Mesenchymal stem cell (in vitro differentiated cells and primary cell): ENCODE results near the gene CD300A.

Source experiments
- DNase-seq: peaks from one replicate; pipeline ENCODE4 v3.0.0-alpha.2; 2013
- H2AFZ ChIP-seq: one replicate; pipeline ENCODE4 v1.6.1; 2013; ENCODE audit warnings: low read depth, mild to moderate bottlenecking, control low read depth, inconsistent platforms, low read length, moderate library complexity
- H2AK5ac ChIP-seq: 2 replicates; pipeline ENCODE4 v1.6.1; 2013; ENCODE audit warnings: low read length, moderate library complexity, mild to moderate bottlenecking, inconsistent platforms; ENCODE audit not compliant: severe bottlenecking
- H2BK120ac ChIP-seq: one replicate; pipeline ENCODE4 v1.6.1; 2013; ENCODE audit warnings: low read depth, mild to moderate bottlenecking, inconsistent platforms, low read length, moderate library complexity
- H2BK12ac ChIP-seq, 2 experiments: one replicate each; pipeline ENCODE4 v1.6.1; 2013; ENCODE audit warnings: inconsistent platforms in 2 of 2, low read length in 2 of 2, mild to moderate bottlenecking in 2 of 2, moderate library complexity in 2 of 2, control low read depth in 1 of 2
- H2BK15ac ChIP-seq: one replicate; pipeline ENCODE4 v1.6.1; 2013; ENCODE audit warnings: mild to moderate bottlenecking, low read depth, inconsistent platforms; ENCODE audit not compliant: poor library complexity, severe bottlenecking
- H2BK5ac ChIP-seq: 2 replicates; pipeline ENCODE4 v1.6.1; 2013; ENCODE audit warnings: low read depth, mild to moderate bottlenecking, low read length, control low read depth, inconsistent platforms; ENCODE audit not compliant: poor library complexity, severe bottlenecking
- H3K14ac ChIP-seq, 2 experiments: one replicate each; pipeline ENCODE4 v1.6.1; 2013; ENCODE audit warnings: inconsistent platforms in 2 of 2, low read length in 2 of 2, control low read depth in 1 of 2, mild to moderate bottlenecking in 1 of 2, moderate library complexity in 1 of 2
- H3K18ac ChIP-seq, 2 experiments: one replicate each; pipeline ENCODE4 v1.6.1; 2013; ENCODE audit warnings: inconsistent platforms in 2 of 2, low read length in 2 of 2, control low read depth in 1 of 2, low read depth in 1 of 2, mild to moderate bottlenecking in 1 of 2
- H3K23ac ChIP-seq, 2 experiments: one replicate each; pipeline ENCODE4 v1.6.1; 2013; ENCODE audit warnings: inconsistent platforms in 2 of 2, low read length in 2 of 2, mild to moderate bottlenecking in 2 of 2, moderate library complexity in 2 of 2, control low read depth in 1 of 2
- H3K27ac ChIP-seq: 2 replicates; pipeline ENCODE4 v1.5.1; 2013; ENCODE audit warnings: mild to moderate bottlenecking, moderate library complexity, low read length, control low read depth, inconsistent platforms; ENCODE audit not compliant: poor library complexity, severe bottlenecking
- H3K27me3 ChIP-seq, 2 experiments: 2 replicates each; pipeline versions ENCODE4 v1.6.1 to v1.7.0; 2013; ENCODE audit warnings: low read length in 2 of 2, mild to moderate bottlenecking in 2 of 2, moderate library complexity in 2 of 2, control low read depth in 1 of 2, inconsistent platforms in 1 of 2; ENCODE audit not compliant: control insufficient read depth in 1 of 2, insufficient read depth in 1 of 2
- H3K36me3 ChIP-seq, 2 experiments: 2 replicates each; pipeline versions ENCODE4 v1.6.1 to v1.7.0; 2013; ENCODE audit warnings: low read length in 2 of 2, control low read depth in 1 of 2, inconsistent platforms in 1 of 2, low read depth in 1 of 2, mild to moderate bottlenecking in 1 of 2; ENCODE audit not compliant: insufficient read depth in 2 of 2, control insufficient read depth in 1 of 2
- H3K4ac ChIP-seq, 2 experiments: one replicate each; pipeline ENCODE4 v1.6.1; 2013; ENCODE audit warnings: inconsistent platforms in 2 of 2, low read length in 2 of 2, mild to moderate bottlenecking in 2 of 2, moderate library complexity in 2 of 2, control low read depth in 1 of 2, low read depth in 1 of 2
- H3K4me1 ChIP-seq: 2 replicates; pipeline ENCODE4 v1.6.1; 2013; ENCODE audit warnings: low read depth, low read length, control low read depth; ENCODE audit not compliant: control insufficient read depth, insufficient read depth
- H3K4me2 ChIP-seq: 2 replicates; pipeline ENCODE4 v1.6.1; 2013; ENCODE audit warnings: low read length, mild to moderate bottlenecking, inconsistent platforms; ENCODE audit not compliant: poor library complexity, severe bottlenecking
- H3K4me3 ChIP-seq, 2 experiments: 2 replicates each; pipeline versions ENCODE4 v1.5.1 to v1.7.0; 2013; ENCODE audit warnings: low read length in 2 of 2, mild to moderate bottlenecking in 2 of 2, control low read depth in 1 of 2, low read depth in 1 of 2; ENCODE audit not compliant: insufficient read depth in 1 of 2
- H3K79me1 ChIP-seq: replicated peaks from 2 replicates; pipeline ENCODE4 v1.6.1; 2013; ENCODE audit warnings: mild to moderate bottlenecking, control low read depth, low read length, inconsistent platforms; ENCODE audit not compliant: poor library complexity, severe bottlenecking
- H3K9ac ChIP-seq: 2 replicates; pipeline ENCODE4 v1.7.0; 2013; ENCODE audit warnings: mild to moderate bottlenecking, low read length, moderate library complexity
- H3K9me3 ChIP-seq: 2 replicates; pipeline ENCODE4 v1.7.0; 2013; ENCODE audit warnings: mild to moderate bottlenecking, low read length; ENCODE audit not compliant: control insufficient read depth
- H4K8ac ChIP-seq: one replicate; pipeline ENCODE4 v1.6.1; 2013; ENCODE audit warnings: inconsistent platforms, mild to moderate bottlenecking, low read length, moderate library complexity
- H4K91ac ChIP-seq: one replicate; pipeline ENCODE4 v1.6.1; 2013; ENCODE audit warnings: mild to moderate bottlenecking, low read length, inconsistent platforms
- WGBS: methylation state at CpG from one replicate; pipeline ENCODE4 v1.1.7; 2013; ENCODE audit warnings: mixed read lengths; 5-methylcytosine and 5-hydroxymethylcytosine counted together

Gene CD300A

GRCh38 chr17:74465378-74466110, 890 bp upstream of the CD300A start:
- no peaks in the 10 kb centered on the region for H3K9me3 ChIP-seq
- H3K4me1 ChIP-seq, result peaks cover 3% of the 10 kb centered on the region
- H3K9ac ChIP-seq, result no peak overlapping the region
- H2BK120ac ChIP-seq, result no peak overlapping the region
- no peak overlapping the region for H2BK15ac ChIP-seq
- no peaks in the 10 kb centered on the region for H3K79me1 ChIP-seq
- no peak overlapping the region for H2AK5ac ChIP-seq
- H3K27me3 ChIP-seq, result peaks cover 44 to 70% of the 10 kb centered on the region in 2 experiments
- H3K4me3 ChIP-seq, result no peak overlapping the region
- H3K4me2 ChIP-seq, result no peak overlapping the region
- H4K8ac ChIP-seq, result no peak overlapping the region
- 82% methylated on average over 8 of the region's 8 CpGs for WGBS
- DNase-seq, result no peak
- H4K91ac ChIP-seq, result no peak overlapping the region
- no peak overlapping the region for H3K23ac ChIP-seq
- no peak overlapping the region for H3K4ac ChIP-seq
- H2BK5ac ChIP-seq, result no peak overlapping the region
- no peak overlapping the region for H3K14ac ChIP-seq
- no peak overlapping the region for H3K27ac ChIP-seq
- no peak overlapping the region for H2BK12ac ChIP-seq
- no peak overlapping the region for H3K18ac ChIP-seq
- no peak overlapping the region for H2AFZ ChIP-seq
- H3K36me3 ChIP-seq, result no peaks in the 10 kb centered on the region

DNA sequence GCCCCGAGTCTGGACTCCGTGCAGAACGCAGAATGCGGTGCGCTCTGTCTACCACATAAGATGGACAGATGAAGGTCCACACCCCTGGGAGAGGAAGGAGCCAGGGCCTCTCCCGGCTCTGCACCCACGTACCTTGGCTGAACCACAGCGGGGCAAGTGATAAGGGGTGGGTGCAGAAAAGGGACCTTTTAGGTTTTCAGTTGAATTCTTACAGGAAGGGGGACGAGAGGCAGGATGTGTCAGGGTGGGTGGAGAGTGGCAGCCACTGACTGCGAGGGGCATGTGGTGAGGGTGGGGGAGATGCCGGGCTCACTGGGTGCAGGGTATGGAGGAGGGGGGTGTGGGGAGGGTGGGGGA, 372 bp downstream of the CD300A start:
- 16% methylated on average over 11 of the region's 11 CpGs for whole genome bisulfite sequencing
- H2BK15ac ChIP-seq, result no peak overlapping the region
- H3K4ac ChIP-seq, result no peak overlapping the region
- no peaks in the 10 kb centered on the region for H3K36me3 ChIP-seq
- no peak overlapping the region for H3K27ac ChIP-seq
- H3K27me3 ChIP-seq, result peaks cover 44 to 71% of the 10 kb centered on the region in 2 experiments
- no peak overlapping the region for H3K4me3 ChIP-seq
- H4K91ac ChIP-seq, result no peak overlapping the region
- H2BK120ac ChIP-seq, result no peak overlapping the region
- H3K79me1 ChIP-seq, result no peaks in the 10 kb centered on the region
- no peak overlapping the region for H3K4me2 ChIP-seq
- no peaks in the 10 kb centered on the region for H3K9me3 ChIP-seq
- DNase-seq, result no peak
- H3K14ac ChIP-seq, result no peak overlapping the region
- H2BK5ac ChIP-seq, result no peak overlapping the region
- H2BK12ac ChIP-seq, result no peak overlapping the region
- H2AFZ ChIP-seq, result no peak overlapping the region
- H3K4me1 ChIP-seq, result peaks cover 3% of the 10 kb centered on the region
- H3K18ac ChIP-seq, result no peak overlapping the region
- no peak overlapping the region for H2AK5ac ChIP-seq
- no peak overlapping the region for H3K9ac ChIP-seq
- no peak overlapping the region for H4K8ac ChIP-seq
- H3K23ac ChIP-seq, result no peak overlapping the region

DNA sequence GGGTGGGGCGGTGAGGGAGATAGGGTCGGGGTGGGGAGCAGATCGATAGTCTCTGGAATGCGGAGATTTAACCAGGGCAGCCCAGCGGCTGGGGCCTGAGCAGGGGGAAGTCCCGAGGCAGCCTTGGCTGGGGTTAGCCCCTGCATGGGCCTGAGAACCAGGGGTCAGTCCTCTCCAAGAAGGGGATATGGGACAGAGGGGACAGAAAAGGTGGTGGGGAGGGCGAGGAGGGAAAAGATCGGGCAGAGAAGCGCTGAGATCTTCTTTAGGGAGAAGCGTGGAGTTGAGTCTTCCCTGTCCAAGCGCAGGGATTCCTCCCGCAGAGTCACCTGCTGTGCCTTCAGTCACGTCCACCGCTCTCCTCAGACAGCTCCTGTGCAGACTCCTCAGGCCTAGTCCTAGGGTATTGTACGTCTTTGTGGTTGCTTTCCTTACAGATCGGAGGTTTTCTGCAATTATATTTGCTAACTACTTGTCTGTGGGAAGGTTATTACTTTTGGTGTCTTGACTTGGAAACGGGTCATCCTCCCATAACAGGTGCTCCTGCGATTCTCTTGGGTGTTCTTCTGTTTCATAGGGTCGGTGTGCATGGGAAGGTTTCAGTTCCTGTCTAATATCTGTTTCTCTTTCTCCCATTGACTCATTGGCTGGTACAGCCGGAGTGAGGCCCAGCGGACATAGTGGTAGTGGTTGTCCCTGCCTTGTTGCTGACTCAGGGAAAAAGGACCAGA, 952 bp downstream of the CD300A start:
- no peak for DNase-seq
- no peak overlapping the region for H3K4ac ChIP-seq
- no peak overlapping the region for H2BK5ac ChIP-seq
- no peak overlapping the region for H3K9ac ChIP-seq
- H3K4me2 ChIP-seq, result no peak overlapping the region
- H2AK5ac ChIP-seq, result no peak overlapping the region
- WGBS, result 35% methylated on average over 20 of the region's 21 CpGs
- H2AFZ ChIP-seq, result no peak overlapping the region
- H3K27me3 ChIP-seq, result peaks cover 44 to 73% of the 10 kb centered on the region in 2 experiments
- H2BK15ac ChIP-seq, result no peak overlapping the region
- H4K8ac ChIP-seq, result no peak overlapping the region
- no peak overlapping the region for H3K23ac ChIP-seq
- peaks cover 3% of the 10 kb centered on the region for H3K4me1 ChIP-seq
- no peaks in the 10 kb centered on the region for H3K36me3 ChIP-seq
- H3K4me3 ChIP-seq, result no peak overlapping the region
- no peak overlapping the region for H3K14ac ChIP-seq
- no peak overlapping the region for H4K91ac ChIP-seq
- no peak overlapping the region for H2BK12ac ChIP-seq
- H3K79me1 ChIP-seq, result no peaks in the 10 kb centered on the region
- no peak overlapping the region for H3K27ac ChIP-seq
- no peak overlapping the region for H3K18ac ChIP-seq
- H2BK120ac ChIP-seq, result no peak overlapping the region
- no peaks in the 10 kb centered on the region for H3K9me3 ChIP-seq

- Histone ChIP-seq H3K27ac (no peak overlapping the region), H3K79me1 (no peaks in the 10 kb centered on the region), H2BK12ac (no peak overlapping the region), H2AFZ (no peak overlapping the region), H2BK5ac (no peak overlapping the region), H3K27me3 (peaks cover 22 to 60% of the 10 kb centered on the region in 2 experiments), H3K4me3 (no peak overlapping the region), H3K23ac (no peak overlapping the region), H3K4me2 (no peak overlapping the region), H4K91ac (no peak overlapping the region), H4K8ac (no peak overlapping the region), H2AK5ac (no peak overlapping the region), H3K18ac (no peak overlapping the region), H2BK120ac (no peak overlapping the region), H3K9me3 (peaks cover 10% of the 10 kb centered on the region), H3K4me1 (peaks cover 3% of the 10 kb centered on the region), H3K4ac (no peak overlapping the region), H3K36me3 (no peaks in the 10 kb centered on the region), H3K9ac (no peak overlapping the region), H3K14ac (no peak overlapping the region), H2BK15ac (no peak overlapping the region)
- WGBS, result 73% methylated on average over 3 of the region's 3 CpGs
- no peak for DNase-seq
Observed at GRCh38 chr17:74471341-74471740, 4.9 kb downstream of the CD300A start.
